GM12892 (cell line): ENCODE results near the gene SERPINA5.

Experiments used
- POLR2A ChIP-seq: IDR thresholded peaks from 2 replicates; pipeline ENCODE4 v1.6.1; 2011; ENCODE audit warnings: low read depth, low read length, control low read depth
- POLR2AphosphoS5 ChIP-seq: IDR thresholded peaks from 2 replicates; pipeline ENCODE4 v1.6.1; 2011; ENCODE audit warnings: low read depth, low read length, control low read depth
- TAF1 ChIP-seq: IDR thresholded peaks from 2 replicates; pipeline ENCODE4 v1.6.1; 2011; ENCODE audit warnings: low read depth, mild to moderate bottlenecking, control low read depth, low read length, borderline replicate concordance

GRCh38 chr14:94540031-94540794 is 41.0 kb upstream of the SERPINA5 start:
- TF ChIP-seq TAF1: no peak
- no peak for TF ChIP-seq POLR2AphosphoS5
- TF ChIP-seq POLR2A: no peak
